Parathyroid adenoma (tissue), 2 donors: ENCODE measurements around the gene APOL4.
"Not testable (repeated sequence)": the region's sequence is repeated elsewhere in the genome, so short reads cannot be mapped to it uniquely, and the experiment has no call there.

Experiments
- H2AFZ ChIP-seq: fragments of 300-600 bp; sonication (generic); one replicate; pipeline ENCODE4 v1.7.0; 2017; ENCODE audit warnings: antibody characterized with exemption, mild to moderate bottlenecking
- H3K27ac ChIP-seq: fragments of 300-600 bp; sonication (generic); one replicate; pipeline ENCODE4 v1.7.0; 2017
- H3K27me3 ChIP-seq: fragments of 300-600 bp; sonication (generic); one replicate; pipeline ENCODE4 v1.7.0; 2017; ENCODE audit warnings: low read length; ENCODE audit not compliant: control insufficient read depth, insufficient read depth
- H3K36me3 ChIP-seq: fragments of 300-600 bp; sonication (generic); one replicate; pipeline ENCODE4 v1.7.0; 2017; ENCODE audit warnings: low read length; ENCODE audit not compliant: control insufficient read depth, insufficient read depth
- H3K4me1 ChIP-seq: fragments of 300-600 bp; sonication (generic); one replicate; pipeline ENCODE4 v1.7.0; 2017; ENCODE audit warnings: control low read depth
- H3K4me2 ChIP-seq: fragments of 300-600 bp; sonication (generic); one replicate; pipeline ENCODE4 v1.7.0; 2017; ENCODE audit warnings: low read length
- H3K4me3 ChIP-seq: fragments of 300-600 bp; sonication (generic); one replicate; pipeline ENCODE4 v1.7.0; 2017; ENCODE audit warnings: low read depth, low read length
- H3K79me2 ChIP-seq: fragments of 300-600 bp; sonication (generic); one replicate; pipeline ENCODE4 v1.7.0; 2017; ENCODE audit warnings: control low read depth
- H3K9ac ChIP-seq: fragments of 300-600 bp; sonication (generic); one replicate; pipeline ENCODE4 v1.7.0; 2017; ENCODE audit warnings: mild to moderate bottlenecking
- H3K9me3 ChIP-seq: fragments of 300-600 bp; sonication (generic); one replicate; pipeline ENCODE4 v1.7.0; 2017; ENCODE audit warnings: low read length; ENCODE audit not compliant: control insufficient read depth
- TF ChIP-seq, protein P1 (sequence below): fragments of 300-600 bp; sonication (generic); IDR thresholded peaks from one replicate; pipeline ENCODE4 v1.7.0; 2017; ENCODE audit warnings: antibody characterized with exemption, mild to moderate bottlenecking
- donor health status: primary hyperparathyroidism.

APOL4 gene

DNA sequence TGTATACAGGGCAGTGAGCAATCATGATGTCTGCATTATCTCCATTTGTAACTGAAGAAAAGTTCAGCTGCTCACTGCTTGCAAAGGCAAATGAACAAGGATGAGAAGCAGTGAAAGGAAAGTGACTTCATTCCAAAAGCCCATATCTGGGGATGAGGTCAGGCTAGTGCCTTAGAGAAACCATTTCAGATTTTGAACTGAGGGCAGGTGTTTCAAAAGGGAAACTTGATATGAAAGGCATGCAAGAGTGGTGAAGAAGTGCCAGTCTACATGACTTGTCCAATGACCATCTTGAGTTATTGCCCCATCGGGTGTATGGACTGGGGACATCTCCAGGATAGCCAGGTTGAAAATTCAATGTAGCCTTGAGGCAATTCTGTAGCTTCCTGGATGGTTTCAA, 7.3 kb upstream of the APOL4 start:
- no peaks in the 10 kb centered on the region for H3K4me1 ChIP-seq
- no peaks in the 10 kb centered on the region for H3K79me2 ChIP-seq
- H3K9me3 ChIP-seq, result no peaks in the 10 kb centered on the region
- TF ChIP-seq, protein P1, sequence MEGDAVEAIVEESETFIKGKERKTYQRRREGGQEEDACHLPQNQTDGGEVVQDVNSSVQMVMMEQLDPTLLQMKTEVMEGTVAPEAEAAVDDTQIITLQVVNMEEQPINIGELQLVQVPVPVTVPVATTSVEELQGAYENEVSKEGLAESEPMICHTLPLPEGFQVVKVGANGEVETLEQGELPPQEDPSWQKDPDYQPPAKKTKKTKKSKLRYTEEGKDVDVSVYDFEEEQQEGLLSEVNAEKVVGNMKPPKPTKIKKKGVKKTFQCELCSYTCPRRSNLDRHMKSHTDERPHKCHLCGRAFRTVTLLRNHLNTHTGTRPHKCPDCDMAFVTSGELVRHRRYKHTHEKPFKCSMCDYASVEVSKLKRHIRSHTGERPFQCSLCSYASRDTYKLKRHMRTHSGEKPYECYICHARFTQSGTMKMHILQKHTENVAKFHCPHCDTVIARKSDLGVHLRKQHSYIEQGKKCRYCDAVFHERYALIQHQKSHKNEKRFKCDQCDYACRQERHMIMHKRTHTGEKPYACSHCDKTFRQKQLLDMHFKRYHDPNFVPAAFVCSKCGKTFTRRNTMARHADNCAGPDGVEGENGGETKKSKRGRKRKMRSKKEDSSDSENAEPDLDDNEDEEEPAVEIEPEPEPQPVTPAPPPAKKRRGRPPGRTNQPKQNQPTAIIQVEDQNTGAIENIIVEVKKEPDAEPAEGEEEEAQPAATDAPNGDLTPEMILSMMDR, result no peak
- no peak overlapping the region for H2AFZ ChIP-seq
- H3K36me3 ChIP-seq, result no peaks in the 10 kb centered on the region
- H3K27me3 ChIP-seq, result no peaks in the 10 kb centered on the region
- no peak overlapping the region for H3K27ac ChIP-seq
- H3K9ac ChIP-seq, result no peak overlapping the region
- no peak overlapping the region for H3K4me2 ChIP-seq
- H3K4me3 ChIP-seq, result no peak overlapping the region

DNA sequence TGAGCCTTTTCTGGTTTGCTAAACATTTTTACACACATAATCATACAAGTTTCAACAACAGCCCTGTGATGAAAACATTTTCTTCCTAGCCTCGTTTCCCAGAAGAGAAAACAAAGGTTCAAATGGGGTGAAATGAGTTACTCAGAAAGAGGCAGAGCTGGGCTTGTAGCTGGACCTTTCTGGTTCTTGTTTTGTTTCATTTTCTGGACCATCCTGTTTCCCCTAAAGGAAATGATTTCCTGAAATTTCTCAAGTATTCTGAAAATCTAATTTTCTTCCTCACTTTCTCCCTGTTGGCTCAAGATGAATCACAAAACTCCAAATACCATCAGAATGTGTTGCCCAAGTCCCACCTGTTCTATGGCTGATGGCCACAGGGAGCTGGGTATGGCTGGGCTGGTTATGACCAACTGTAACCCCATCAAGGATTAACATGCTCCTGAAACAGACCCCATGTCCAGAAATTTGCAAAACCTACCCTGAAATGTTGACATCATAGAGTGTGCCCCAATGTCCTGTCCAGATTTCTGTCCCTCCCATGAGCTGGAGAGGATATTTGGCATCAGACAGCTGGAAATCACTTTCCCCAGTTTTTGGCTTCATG, 6.7 kb upstream of the APOL4 start:
- H3K4me3 ChIP-seq, result no peak overlapping the region
- H3K27me3 ChIP-seq, result no peaks in the 10 kb centered on the region
- H2AFZ ChIP-seq, result no peak overlapping the region
- no peak overlapping the region for H3K27ac ChIP-seq
- H3K4me1 ChIP-seq, result no peaks in the 10 kb centered on the region
- no peaks in the 10 kb centered on the region for H3K36me3 ChIP-seq
- H3K4me2 ChIP-seq, result no peak overlapping the region
- H3K9me3 ChIP-seq, result no peaks in the 10 kb centered on the region
- TF ChIP-seq, protein P1, result no peak
- H3K9ac ChIP-seq, result no peak overlapping the region
- no peaks in the 10 kb centered on the region for H3K79me2 ChIP-seq

DNA sequence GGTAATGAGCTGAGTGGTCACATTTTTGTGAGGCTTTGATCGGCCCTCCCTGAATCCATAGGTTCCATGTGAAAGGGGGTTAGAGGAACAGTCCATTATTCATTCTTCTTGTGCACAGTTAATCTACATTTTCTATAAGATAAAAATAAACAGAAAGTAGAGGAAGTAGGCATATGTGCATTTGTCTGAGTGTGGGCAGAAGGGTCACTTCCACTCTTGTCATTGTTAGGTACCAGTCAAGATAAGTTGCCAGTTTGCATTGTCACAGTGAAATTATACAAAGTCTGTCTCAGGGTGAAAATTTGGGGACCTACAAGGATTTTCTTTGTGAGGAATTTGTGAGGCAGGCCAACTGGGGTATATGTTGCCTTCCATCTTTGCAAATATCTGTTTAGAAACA, 4.6 kb upstream of the APOL4 start:
- peaks cover 4% of the 10 kb centered on the region for H3K4me1 ChIP-seq

DNA sequence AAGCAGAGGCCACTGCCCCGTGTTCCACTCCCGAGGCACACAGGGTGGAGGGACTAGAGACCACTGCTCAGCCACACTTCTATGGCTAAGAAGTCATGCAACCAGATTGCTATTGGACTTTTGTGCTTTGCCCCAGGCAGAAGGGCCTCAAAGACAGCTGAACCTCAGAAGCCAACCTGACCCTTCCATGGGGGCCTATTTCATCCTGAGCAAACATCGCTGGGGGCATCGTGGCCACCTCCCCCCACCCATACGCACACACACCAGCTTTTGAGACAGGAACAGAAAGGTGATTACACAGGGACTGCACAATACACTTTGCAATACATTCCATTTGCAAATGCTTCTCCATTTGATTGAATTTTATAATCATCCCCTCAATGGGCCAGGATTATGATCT, 4.0 kb upstream of the APOL4 start:
- H3K27me3 ChIP-seq, H3K36me3 ChIP-seq, H2AFZ ChIP-seq, H3K79me2 ChIP-seq, H3K9ac ChIP-seq, H3K4me2 ChIP-seq, H3K9me3 ChIP-seq, H3K4me3 ChIP-seq, H3K27ac ChIP-seq, H3K4me1 ChIP-seq: not testable (repeated sequence)

More for the DNA sequence above, 4.6 kb upstream of the APOL4 start:
- Histone ChIP-seq H3K4me2 (no peak overlapping the region), H3K9me3 (no peaks in the 10 kb centered on the region), H3K4me3 (no peak overlapping the region), H2AFZ (no peak overlapping the region), H3K9ac (no peak overlapping the region), H3K36me3 (no peaks in the 10 kb centered on the region), H3K27ac (no peak overlapping the region), H3K27me3 (no peaks in the 10 kb centered on the region), H3K79me2 (no peaks in the 10 kb centered on the region)
- TF ChIP-seq, protein P1, result no peak

DNA sequence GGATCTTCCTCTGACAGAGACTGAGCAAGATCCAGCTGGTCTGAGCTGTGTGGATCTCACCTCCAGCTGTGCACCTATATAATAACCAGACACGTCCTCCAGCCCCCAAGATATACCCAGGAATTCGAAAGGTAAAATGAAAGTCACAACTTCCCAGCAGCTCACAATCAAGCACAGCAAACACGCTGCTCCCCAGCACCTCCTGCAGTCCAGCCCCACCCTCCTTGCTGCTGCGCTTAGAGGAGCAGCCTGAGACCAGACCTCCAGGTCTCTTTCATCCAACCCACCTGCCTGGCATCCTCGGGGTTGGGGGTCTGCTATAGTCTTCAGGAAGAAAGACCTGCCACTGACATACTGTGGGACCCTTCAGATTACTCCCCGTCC, 3.0 kb upstream of the APOL4 start:
- Histone ChIP-seq H3K4me1 (peaks cover 4% of the 10 kb centered on the region), H2AFZ (no peak overlapping the region), H3K79me2 (no peaks in the 10 kb centered on the region), H3K4me3 (no peak overlapping the region), H3K36me3 (no peaks in the 10 kb centered on the region), H3K9ac (no peak overlapping the region), H3K9me3 (no peaks in the 10 kb centered on the region), H3K27me3 (no peaks in the 10 kb centered on the region), H3K27ac (no peak overlapping the region), H3K4me2 (no peak overlapping the region)
- TF ChIP-seq, protein P1, result no peak
